GM18508 (cell line): ENCODE results near the gene KIF15.
A peak's percentile ranks its signal among the peaks of the same experiment; 100 is the strongest.
"Not testable (repeated sequence)": the region's sequence is repeated elsewhere in the genome, so short reads cannot be mapped to it uniquely, and the experiment has no call there.

ENCODE experiments used
- ATAC-seq: cut with Tn5 transposase; IDR thresholded peaks from one replicate; pipeline ENCODE4 v1.9.1; 2021; ENCODE audit warnings: moderate number of reproducible peaks; ENCODE audit not compliant: insufficient read depth, unreplicated experiment

The KIF15 gene

GRCh38 chr3:44761424-44762169, at the start of gene KIF15, which contains the start of gene KIAA1143:
TSS of gene KIF15 (plus strand) at chr3:44761794. CDS start at chr3:44761866, 72 bp downstream.
TSS of gene KIAA1143 (minus strand) at chr3:44761619. CDS start at chr3:44761602, 17 bp downstream.
- ATAC-seq = peak; percentile 68

GRCh38 chr3:44712455-44713075, 49.0 kb upstream of the KIF15 start, which contains the start of gene ZNF502:
TSS of gene ZNF502 (plus strand) at chr3:44712660. CDS start at chr3:44720262, 7,602 bp downstream.
- no peak for ATAC-seq

GRCh38 chr3:44721231-44722102, 40.1 kb upstream of the KIF15 start:
- no peak for ATAC-seq

GRCh38 chr3:44722103-44722401, 39.5 kb upstream of the KIF15 start:
- ATAC-seq = no peak

- ATAC-seq = no peak
These were observed 32.1 kb upstream of the KIF15 start, which contains the start of gene ZNF501 for GRCh38 chr3:44729384-44729910. TSS of gene ZNF501 (plus strand) at chr3:44729635. CDS start at chr3:44734422, 4,787 bp downstream.

GRCh38 chr3:44734646-44735168, 26.9 kb upstream of the KIF15 start:
- no peak for ATAC-seq

- no peak for ATAC-seq
These were observed 532 bp upstream of the KIF15 start for GRCh38 chr3:44761101-44761423.

- ATAC-seq = no peak
These were observed 630 bp downstream of the KIF15 start for GRCh38 chr3:44762170-44762677.

GRCh38 chr3:44762690-44763089, 1.1 kb downstream of the KIF15 start:
- ATAC-seq = no peak

GRCh38 chr3:44764248-44764647, 2.7 kb downstream of the KIF15 start:
- no peak for ATAC-seq

GRCh38 chr3:44771424-44772098, 10.0 kb downstream of the KIF15 start:
- ATAC-seq = no peak

GRCh38 chr3:44772099-44772442, 10.5 kb downstream of the KIF15 start:
- no peak for ATAC-seq

GRCh38 chr3:44782891-44783290, 21.3 kb downstream of the KIF15 start:
- ATAC-seq = no peak

- ATAC-seq = no peak
These were observed 33.6 kb downstream of the KIF15 start for GRCh38 chr3:44795197-44795596.

- no peak for ATAC-seq
These were observed 40.4 kb downstream of the KIF15 start for GRCh38 chr3:44802011-44802410.

GRCh38 chr3:44803298-44803697, 41.7 kb downstream of the KIF15 start:
- ATAC-seq = no peak

GRCh38 chr3:44805960-44806359, 44.4 kb downstream of the KIF15 start:
- ATAC-seq = no peak

- ATAC-seq = no peak
These were observed 53.2 kb downstream of the KIF15 start for GRCh38 chr3:44814751-44815150.

- ATAC-seq = not testable (repeated sequence)
These were observed 54.7 kb downstream of the KIF15 start for GRCh38 chr3:44816334-44816733.

GRCh38 chr3:44821206-44821605, 59.6 kb downstream of the KIF15 start:
- not testable (repeated sequence) for ATAC-seq
